Lower leg skin (tissue), 3 donors: ENCODE results near the gene ANK3.

ENCODE experiments used
- CTCF ChIP-seq, 3 donors: fragments of 450-650 bp; IDR thresholded peaks; one replicate each; pipeline ENCODE4 v1.5.1; 2016; ENCODE audit warnings: antibody characterized with exemption in 3 of 3, mild to moderate bottlenecking in 3 of 3, moderate library complexity in 2 of 3
- POLR2A ChIP-seq, 2 donors: fragments of 450-650 bp; IDR thresholded peaks; one replicate each; pipeline ENCODE4 v1.6.1; 2016 to 2017; ENCODE audit warnings: antibody characterized with exemption in 2 of 2, mild to moderate bottlenecking in 1 of 2, moderate library complexity in 1 of 2

GRCh38 chr10:60299961-60300883, 89.5 kb downstream of the ANK3 start:
- TF ChIP-seq CTCF (IDR thresholded peaks at IDR 0.05) = no peak
- TF ChIP-seq POLR2A (IDR thresholded peaks at IDR 0.05) = no peak
